ENCODE measurements around the gene PKD2L1. TPM values are rescaled to one million over a fixed set of nuclear protein-coding genes. Genes with fewer than 3 reads are reported as not detected.

Gene PKD2L1
- total RNA-seq, 1 donor from 2014 or later, result not detected

DNA sequence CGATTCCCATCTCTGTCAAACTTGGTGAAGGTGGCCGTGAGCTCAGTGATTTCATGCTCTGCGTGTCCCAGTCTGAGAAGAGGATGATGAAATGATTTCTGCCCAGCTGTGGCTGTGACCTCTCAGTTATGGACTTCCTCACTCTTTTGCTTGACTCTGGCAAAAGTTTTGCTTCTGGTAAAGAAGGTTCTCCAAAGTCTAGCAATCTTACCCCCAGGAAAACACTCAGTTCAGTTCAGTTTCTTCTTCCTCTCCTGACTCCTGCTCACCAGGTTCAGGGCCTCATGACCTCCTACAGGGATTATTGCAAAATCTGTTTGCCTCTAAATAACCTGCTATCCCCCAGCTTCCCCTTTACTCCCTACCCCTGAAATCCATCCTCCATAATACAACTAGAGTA, 38.7 kb downstream of the PKD2L1 start:
- H3K4me3 ChIP-seq (ENCODE audit: insufficient read depth, low read depth, low read length), result no peak overlapping the region
- H3K9me3 ChIP-seq (ENCODE audit: insufficient read depth, low read depth, low read length), result no peaks in the 10 kb centered on the region
- H3K9me3 Mint-ChIP-seq (ENCODE audit: unreplicated experiment), result peaks cover 2% of the 10 kb centered on the region
- no peaks in the 10 kb centered on the region for H3K36me3 ChIP-seq (ENCODE audit: insufficient read depth, low read length)
- peaks cover 6% of the 10 kb centered on the region for H3K4me1 ChIP-seq (ENCODE audit: insufficient read depth, low read length)
- H3K4me3 Mint-ChIP-seq (ENCODE audit: unreplicated experiment), result no peak overlapping the region
- H3K27ac ChIP-seq (ENCODE audit: low read depth, low read length), result no peak overlapping the region
- no peak for DNase-seq (ENCODE audit: low read depth)
- no peak overlapping the region for H3K27ac Mint-ChIP-seq (ENCODE audit: unreplicated experiment)
- H3K27me3 ChIP-seq (ENCODE audit: insufficient read depth, low read length), result peaks cover 25% of the 10 kb centered on the region
- no peaks in the 10 kb centered on the region for H4K20me1 ChIP-seq (ENCODE audit: insufficient read depth, low read length)
- TF ChIP-seq EZH2 (IDR thresholded peaks at IDR 0.05; ENCODE audit: insufficient read depth, low read length), result no peak
- TF ChIP-seq, protein P1, sequence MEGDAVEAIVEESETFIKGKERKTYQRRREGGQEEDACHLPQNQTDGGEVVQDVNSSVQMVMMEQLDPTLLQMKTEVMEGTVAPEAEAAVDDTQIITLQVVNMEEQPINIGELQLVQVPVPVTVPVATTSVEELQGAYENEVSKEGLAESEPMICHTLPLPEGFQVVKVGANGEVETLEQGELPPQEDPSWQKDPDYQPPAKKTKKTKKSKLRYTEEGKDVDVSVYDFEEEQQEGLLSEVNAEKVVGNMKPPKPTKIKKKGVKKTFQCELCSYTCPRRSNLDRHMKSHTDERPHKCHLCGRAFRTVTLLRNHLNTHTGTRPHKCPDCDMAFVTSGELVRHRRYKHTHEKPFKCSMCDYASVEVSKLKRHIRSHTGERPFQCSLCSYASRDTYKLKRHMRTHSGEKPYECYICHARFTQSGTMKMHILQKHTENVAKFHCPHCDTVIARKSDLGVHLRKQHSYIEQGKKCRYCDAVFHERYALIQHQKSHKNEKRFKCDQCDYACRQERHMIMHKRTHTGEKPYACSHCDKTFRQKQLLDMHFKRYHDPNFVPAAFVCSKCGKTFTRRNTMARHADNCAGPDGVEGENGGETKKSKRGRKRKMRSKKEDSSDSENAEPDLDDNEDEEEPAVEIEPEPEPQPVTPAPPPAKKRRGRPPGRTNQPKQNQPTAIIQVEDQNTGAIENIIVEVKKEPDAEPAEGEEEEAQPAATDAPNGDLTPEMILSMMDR (IDR thresholded peaks at IDR 0.05; ENCODE audit: insufficient read depth, low read depth, low read length), result no peak
- H3K4me2 ChIP-seq (ENCODE audit: low read length), result no peak overlapping the region
- no peaks in the 10 kb centered on the region for H3K36me3 Mint-ChIP-seq (ENCODE audit: low read depth, unreplicated experiment)
- peaks cover 6% of the 10 kb centered on the region for H3K4me1 Mint-ChIP-seq (ENCODE audit: low read depth, unreplicated experiment)
- FAIRE-seq, result no peak
- H3K27me3 Mint-ChIP-seq (ENCODE audit: low read depth, unreplicated experiment), result peaks cover 44% of the 10 kb centered on the region
- H2AFZ ChIP-seq (ENCODE audit: low read depth, low read length), result no peak overlapping the region
- no peaks in the 10 kb centered on the region for H3K79me2 ChIP-seq (ENCODE audit: insufficient read depth, low read length)
- H3K9ac ChIP-seq (ENCODE audit: low read length), result no peak overlapping the region

DNA sequence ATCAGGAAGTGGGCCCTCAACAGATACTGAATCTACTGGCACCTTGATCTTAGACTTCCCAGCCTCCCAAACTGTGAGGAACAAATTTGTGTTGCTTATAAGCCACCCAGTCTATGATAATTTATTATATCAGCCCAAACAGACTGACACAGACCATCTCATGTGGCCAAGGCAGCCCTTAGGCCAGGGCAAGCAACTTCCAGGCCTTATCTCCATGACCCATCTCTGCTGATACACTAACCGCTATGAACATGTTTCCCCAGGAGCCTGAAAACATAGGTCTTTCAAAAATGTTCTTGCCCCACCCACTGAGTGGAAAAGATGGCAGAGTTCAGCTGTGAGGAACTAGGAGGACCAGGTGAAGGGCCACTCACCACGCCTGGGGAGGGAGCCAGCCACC, 40.4 kb downstream of the PKD2L1 start:
- Mint-ChIP-seq H3K36me3 (ENCODE audit: low read depth, unreplicated experiment) (peaks cover 4% of the 10 kb centered on the region), H3K4me3 (ENCODE audit: unreplicated experiment) (no peak overlapping the region), H3K9me3 (ENCODE audit: unreplicated experiment) (no peaks in the 10 kb centered on the region), H3K27me3 (ENCODE audit: low read depth, unreplicated experiment) (peaks cover 34% of the 10 kb centered on the region), H3K27ac (ENCODE audit: unreplicated experiment) (no peak overlapping the region), H3K4me1 (ENCODE audit: low read depth, unreplicated experiment) (peaks cover 13% of the 10 kb centered on the region)
- DNase-seq (ENCODE audit: low read depth) (no peak), FAIRE-seq (no peak)
- H2AFZ ChIP-seq (ENCODE audit: low read depth, low read length), result no peak overlapping the region
- peaks cover 12% of the 10 kb centered on the region for H3K4me1 ChIP-seq (ENCODE audit: insufficient read depth, low read length)
- H3K4me3 ChIP-seq (ENCODE audit: insufficient read depth, low read depth, low read length), result no peak overlapping the region
- TF ChIP-seq, protein P1 (IDR thresholded peaks at IDR 0.05; ENCODE audit: insufficient read depth, low read depth, low read length), result no peak
- TF ChIP-seq EZH2 (IDR thresholded peaks at IDR 0.05; ENCODE audit: insufficient read depth, low read length), result no peak
- no peak overlapping the region for H3K4me2 ChIP-seq (ENCODE audit: low read length)
- H3K27me3 ChIP-seq (ENCODE audit: insufficient read depth, low read length), result peaks cover 25% of the 10 kb centered on the region
- H3K79me2 ChIP-seq (ENCODE audit: insufficient read depth, low read length), result peaks cover 13% of the 10 kb centered on the region
- no peaks in the 10 kb centered on the region for H3K9me3 ChIP-seq (ENCODE audit: insufficient read depth, low read depth, low read length)
- H3K36me3 ChIP-seq (ENCODE audit: insufficient read depth, low read length), result no peaks in the 10 kb centered on the region
- no peaks in the 10 kb centered on the region for H4K20me1 ChIP-seq (ENCODE audit: insufficient read depth, low read length)
- H3K9ac ChIP-seq (ENCODE audit: low read length), result no peak overlapping the region
- no peak overlapping the region for H3K27ac ChIP-seq (ENCODE audit: low read depth, low read length)

- peaks cover 12% of the 10 kb centered on the region for H3K4me1 ChIP-seq (ENCODE audit: insufficient read depth, low read length)
- no peak overlapping the region for H3K4me2 ChIP-seq (ENCODE audit: low read length)
- no peaks in the 10 kb centered on the region for H3K9me3 Mint-ChIP-seq (ENCODE audit: unreplicated experiment)
- peaks cover 25% of the 10 kb centered on the region for H3K27me3 Mint-ChIP-seq (ENCODE audit: low read depth, unreplicated experiment)
- H3K4me1 Mint-ChIP-seq (ENCODE audit: low read depth, unreplicated experiment), result peaks cover 16% of the 10 kb centered on the region
- peak overlapping the region; percentile 18 for H3K4me3 Mint-ChIP-seq (ENCODE audit: unreplicated experiment)
- no peaks in the 10 kb centered on the region for H3K9me3 ChIP-seq (ENCODE audit: insufficient read depth, low read depth, low read length)
- TF ChIP-seq, protein P1 (IDR thresholded peaks at IDR 0.05; ENCODE audit: insufficient read depth, low read depth, low read length), result no peak
- no peak for TF ChIP-seq EZH2 (IDR thresholded peaks at IDR 0.05; ENCODE audit: insufficient read depth, low read length)
- no peak overlapping the region for H2AFZ ChIP-seq (ENCODE audit: low read depth, low read length)
- H3K27me3 ChIP-seq (ENCODE audit: insufficient read depth, low read length), result peaks cover 22% of the 10 kb centered on the region
- no peak overlapping the region for H3K27ac Mint-ChIP-seq (ENCODE audit: unreplicated experiment)
- no peak overlapping the region for H3K4me3 ChIP-seq (ENCODE audit: insufficient read depth, low read depth, low read length)
- peaks cover 28% of the 10 kb centered on the region for H3K79me2 ChIP-seq (ENCODE audit: insufficient read depth, low read length)
- FAIRE-seq (no peak), DNase-seq (ENCODE audit: low read depth) (no peak)
- H4K20me1 ChIP-seq (ENCODE audit: insufficient read depth, low read length), result peaks cover 13% of the 10 kb centered on the region
- H3K27ac ChIP-seq (ENCODE audit: low read depth, low read length), result no peak overlapping the region
- H3K36me3 ChIP-seq (ENCODE audit: insufficient read depth, low read length), result peaks cover 8% of the 10 kb centered on the region
- H3K36me3 Mint-ChIP-seq (ENCODE audit: low read depth, unreplicated experiment), result peaks cover 6% of the 10 kb centered on the region
- H3K9ac ChIP-seq (ENCODE audit: low read length), result no peak overlapping the region
These were observed 41.8 kb downstream of the PKD2L1 start for GRCh38 chr10:100288196-100288595.

All from astrocyte (in vitro differentiated cells and primary cell).